NOMO-1 (cell line): ENCODE measurements around the gene GRIA3.
"Not testable (repeated sequence)": the region's sequence is repeated elsewhere in the genome, so short reads cannot be mapped to it uniquely, and the experiment has no call there.

Experiments used
- DNase-seq, 2 experiments: peaks; one replicate each; lab custom pipeline; 2025; ENCODE audit not compliant: unreplicated experiment in 2 of 2; lab: John Stamatoyannopoulos, UW

Gene GRIA3

GRCh38 chrX:123337886-123338639, 154.0 kb downstream of the GRIA3 start:
- DNase-seq = no peak

- no peak for DNase-seq
Measured at GRCh38 chrX:123339221-123339905, 155.3 kb downstream of the GRIA3 start.

DNA sequence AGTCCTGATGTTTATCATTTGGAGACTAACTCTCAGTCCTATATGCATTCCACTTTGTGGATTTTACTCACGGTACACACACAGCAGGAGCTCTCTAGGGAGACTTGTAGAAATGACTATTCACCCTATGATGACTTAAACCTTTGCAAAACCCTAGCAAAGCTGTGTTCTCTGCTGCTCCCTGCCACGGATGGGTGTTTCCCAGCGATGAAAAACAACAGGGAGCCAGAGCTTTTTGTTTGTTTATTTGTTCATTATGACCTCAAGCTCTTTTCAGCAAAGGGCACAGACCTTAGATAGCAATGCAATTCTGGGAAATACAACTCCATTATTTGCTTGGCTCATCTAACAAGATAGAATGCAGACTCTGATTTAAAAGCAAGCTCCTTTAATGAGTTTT, 156.6 kb downstream of the GRIA3 start:
- no peak for DNase-seq

DNA sequence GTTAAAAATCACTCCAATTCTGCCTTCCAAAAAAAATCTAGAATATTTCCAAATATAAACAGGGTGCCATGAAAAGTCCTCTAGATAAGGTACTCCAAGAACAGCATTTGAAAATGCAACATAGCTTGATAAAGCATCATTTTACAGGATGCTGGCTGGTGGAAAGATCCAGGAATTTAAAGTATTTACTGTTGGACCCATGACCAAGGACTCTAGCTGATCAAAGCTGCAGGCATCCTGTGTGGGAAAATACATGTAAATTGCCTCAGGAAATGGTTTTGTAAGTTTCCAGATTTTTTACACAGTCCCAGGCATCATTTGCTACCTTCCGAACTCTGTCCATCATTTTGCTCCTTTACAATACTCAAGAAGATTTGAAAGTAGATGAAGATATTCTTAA, 164.4 kb downstream of the GRIA3 start:
- DNase-seq = no peak

GRCh38 chrX:123350226-123350625, 166.1 kb downstream of the GRIA3 start:
- no peak for DNase-seq

- peak in 1 of 2 experiments; percentile 38 for DNase-seq
Measured at GRCh38 chrX:123357941-123358340, 173.9 kb downstream of the GRIA3 start.

DNA sequence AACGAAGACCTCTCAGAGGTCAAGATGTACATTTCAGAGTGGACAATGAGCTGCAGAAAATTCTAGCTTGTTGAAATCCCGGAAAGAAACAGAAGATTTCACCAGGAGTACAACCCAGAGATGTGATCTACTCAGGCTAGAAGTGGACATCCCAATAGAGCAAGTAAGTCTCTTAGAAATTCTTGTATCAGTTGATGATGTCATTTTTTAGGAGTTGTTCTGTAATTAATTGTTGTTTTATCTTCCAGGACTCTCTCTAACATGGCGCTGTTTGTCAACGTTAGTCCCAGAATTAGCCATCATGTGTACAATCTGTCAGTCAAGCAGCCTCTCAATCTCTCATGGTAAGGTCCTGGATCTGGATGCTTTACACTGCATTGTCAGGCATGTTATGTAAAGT, 174.4 kb downstream of the GRIA3 start:
- no peak for DNase-seq

GRCh38 chrX:123361371-123361770, 177.3 kb downstream of the GRIA3 start:
- DNase-seq = no peak

DNA sequence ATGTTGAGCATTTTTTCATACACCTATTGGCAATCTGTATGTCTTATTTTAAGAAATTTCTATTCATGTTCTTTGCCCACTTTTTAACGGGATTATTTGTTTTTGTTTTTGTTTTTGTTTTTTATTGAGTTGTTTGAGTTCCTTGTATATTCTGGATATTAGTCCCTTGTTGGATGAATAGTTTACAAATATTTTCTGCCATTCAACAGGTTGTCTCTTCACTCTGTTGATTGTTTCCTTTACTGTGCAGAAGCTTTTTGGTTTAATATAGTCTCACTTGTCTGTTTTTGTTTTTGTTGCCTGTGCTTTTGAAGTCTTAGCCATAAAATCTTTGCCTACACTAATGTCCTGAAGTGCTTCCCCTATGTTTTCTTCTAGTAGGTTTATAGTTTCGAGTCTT, 202.1 kb downstream of the GRIA3 start:
- not testable (repeated sequence) for DNase-seq

DNA sequence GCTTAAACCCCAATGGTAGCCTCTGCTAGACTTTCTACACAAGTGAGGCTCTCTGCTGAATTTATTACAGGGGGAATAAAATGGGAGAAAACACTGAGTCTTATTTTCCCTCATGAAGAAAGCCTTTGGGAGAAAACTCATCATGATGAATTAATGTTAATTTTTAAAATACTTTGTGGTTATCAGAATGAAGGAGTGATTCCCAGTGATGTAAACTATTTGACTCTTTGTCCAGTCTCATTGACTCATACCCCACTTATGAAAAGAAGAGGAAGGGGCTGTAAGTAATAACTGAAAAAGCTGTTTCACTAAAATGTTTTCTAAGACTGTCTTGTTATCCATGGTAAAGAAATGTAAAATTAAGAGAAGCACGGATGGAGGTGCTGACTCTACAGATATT, 208.8 kb downstream of the GRIA3 start:
- no peak for DNase-seq

DNA sequence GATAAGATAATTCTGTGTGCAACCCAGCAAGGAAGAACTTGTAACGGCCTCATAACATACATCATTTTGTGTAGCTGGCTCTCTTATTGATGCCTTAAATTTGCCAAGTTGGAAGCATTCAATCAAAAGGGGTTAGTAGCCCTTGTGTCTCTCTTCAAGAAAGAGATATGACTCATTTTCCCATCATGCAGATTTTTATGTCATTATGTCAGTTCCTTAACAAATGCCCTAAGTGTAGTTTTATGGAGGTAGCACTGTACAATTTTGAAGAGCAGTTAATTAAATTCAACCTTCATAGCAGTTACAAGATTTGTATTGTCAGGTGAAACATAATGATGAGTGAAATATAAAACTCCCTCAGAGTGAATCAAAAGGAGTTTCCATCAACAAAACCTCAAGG, 215.6 kb downstream of the GRIA3 start:
- DNase-seq = no peak

DNA sequence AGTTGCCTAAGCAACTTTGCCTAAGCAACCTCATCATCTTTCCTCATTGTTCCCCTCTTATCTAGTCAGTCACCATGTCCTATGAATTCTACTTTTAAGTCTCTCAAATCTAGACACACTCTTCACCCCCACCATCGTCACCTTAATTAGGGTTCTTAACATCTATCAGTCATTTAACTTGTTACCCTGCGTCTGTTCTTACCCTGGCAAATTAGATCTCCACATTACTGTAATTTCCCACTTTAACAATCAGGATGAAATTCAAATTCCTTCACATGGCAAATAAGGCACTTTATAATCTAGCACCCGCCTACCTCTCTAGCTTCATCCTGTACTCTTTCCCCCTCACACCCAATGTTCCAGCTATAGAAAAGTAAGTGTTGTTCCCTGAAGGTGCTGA, 221.2 kb downstream of the GRIA3 start:
- DNase-seq = no peak

- no peak for DNase-seq
Measured at GRCh38 chrX:123408821-123409737, 225.0 kb downstream of the GRIA3 start.

GRCh38 chrX:123422875-123423274, 238.8 kb downstream of the GRIA3 start:
- no peak for DNase-seq

DNA sequence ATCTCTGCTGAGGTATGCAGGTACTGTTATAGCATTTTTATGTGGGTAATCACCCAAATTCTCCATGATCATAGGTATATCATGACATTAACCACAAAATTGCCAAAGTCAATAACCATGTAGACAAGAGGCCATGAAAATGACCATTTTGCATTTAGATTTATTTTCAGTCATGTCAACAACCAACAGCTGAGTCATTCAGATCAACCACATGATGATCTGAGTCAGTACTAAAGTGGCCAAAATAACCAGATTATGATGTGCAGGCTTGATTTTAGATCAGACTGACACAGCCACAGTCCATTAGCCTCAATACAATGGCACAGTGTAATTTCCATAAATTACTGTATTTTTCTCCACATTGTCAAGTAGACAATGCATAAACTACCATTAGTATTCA, 240.5 kb downstream of the GRIA3 start:
- no peak for DNase-seq

- DNase-seq = no peak
Measured at GRCh38 chrX:123425471-123425870, 241.4 kb downstream of the GRIA3 start.

DNA sequence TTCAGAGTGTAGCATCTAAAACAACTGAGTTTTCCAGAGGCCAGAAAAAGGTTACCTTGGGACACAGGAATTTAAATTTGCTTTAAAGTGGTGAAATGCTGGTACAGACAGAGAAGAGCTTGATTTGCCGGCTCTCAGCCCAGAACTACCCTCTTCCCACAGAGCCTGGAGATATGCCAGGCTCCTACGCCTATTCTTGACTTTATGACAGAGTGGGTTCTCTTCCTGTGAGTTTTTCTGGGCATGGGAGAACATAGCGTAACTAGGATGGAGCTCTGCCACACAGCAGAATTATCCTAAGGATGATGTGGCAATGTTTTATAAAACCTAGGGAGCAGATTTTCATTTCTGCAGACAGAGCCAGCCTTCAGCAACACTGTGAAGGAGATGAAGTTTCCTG, 241.8 kb downstream of the GRIA3 start:
- no peak for DNase-seq

- no peak for DNase-seq
Measured at GRCh38 chrX:123432361-123433150, 248.5 kb downstream of the GRIA3 start.

GRCh38 chrX:123436512-123437136, 252.5 kb downstream of the GRIA3 start:
- no peak for DNase-seq

- not testable (repeated sequence) for DNase-seq
Measured at GRCh38 chrX:123439926-123440325, 255.8 kb downstream of the GRIA3 start.
